ENCODE data around the gene AHCYL2.
"Not testable (repeated sequence)": the region's sequence is repeated elsewhere in the genome, so short reads cannot be mapped to it uniquely, and the experiment has no call there.

Gene AHCYL2

DNA sequence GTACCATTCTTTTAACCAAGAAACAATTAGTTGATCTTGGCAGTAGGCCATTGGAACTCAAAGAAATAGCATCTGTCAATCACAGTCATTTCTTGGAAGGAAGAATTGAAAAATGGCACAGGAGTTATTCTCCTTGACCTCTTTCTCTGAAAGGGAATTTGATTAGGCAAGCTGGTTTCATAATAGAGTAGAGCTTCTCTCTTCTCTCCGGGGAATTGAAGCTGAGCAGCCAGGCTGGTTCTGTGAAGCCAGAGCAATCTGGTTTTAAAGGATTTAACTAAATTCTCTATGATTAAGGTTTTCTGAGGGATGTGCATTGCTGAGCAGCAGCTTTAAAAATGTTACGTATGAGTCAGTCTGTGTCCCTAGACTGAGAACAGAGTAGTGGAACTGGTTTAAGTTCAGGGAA is 70.2 kb downstream of the AHCYL2 start:
- H3K9me2 ChIP-seq (replicated peaks; ENCODE audit: control insufficient read depth, low read length): no peaks in the 10 kb centered on the region
- H3K27ac ChIP-seq (ENCODE audit: low read depth, low read length): no peak overlapping the region
- no peaks in the 10 kb centered on the region for H4K20me1 ChIP-seq (ENCODE audit: control insufficient read depth, insufficient read depth, low read depth, low read length)
- H3K9me3 ChIP-seq (ENCODE audit: control insufficient read depth, insufficient read depth, low read length): no peaks in the 10 kb centered on the region
- TF ChIP-seq EZH2phosphoT487 (IDR thresholded peaks at IDR 0.05; ENCODE audit: borderline replicate concordance, low read length): no peak
- TF ChIP-seq, protein P1, sequence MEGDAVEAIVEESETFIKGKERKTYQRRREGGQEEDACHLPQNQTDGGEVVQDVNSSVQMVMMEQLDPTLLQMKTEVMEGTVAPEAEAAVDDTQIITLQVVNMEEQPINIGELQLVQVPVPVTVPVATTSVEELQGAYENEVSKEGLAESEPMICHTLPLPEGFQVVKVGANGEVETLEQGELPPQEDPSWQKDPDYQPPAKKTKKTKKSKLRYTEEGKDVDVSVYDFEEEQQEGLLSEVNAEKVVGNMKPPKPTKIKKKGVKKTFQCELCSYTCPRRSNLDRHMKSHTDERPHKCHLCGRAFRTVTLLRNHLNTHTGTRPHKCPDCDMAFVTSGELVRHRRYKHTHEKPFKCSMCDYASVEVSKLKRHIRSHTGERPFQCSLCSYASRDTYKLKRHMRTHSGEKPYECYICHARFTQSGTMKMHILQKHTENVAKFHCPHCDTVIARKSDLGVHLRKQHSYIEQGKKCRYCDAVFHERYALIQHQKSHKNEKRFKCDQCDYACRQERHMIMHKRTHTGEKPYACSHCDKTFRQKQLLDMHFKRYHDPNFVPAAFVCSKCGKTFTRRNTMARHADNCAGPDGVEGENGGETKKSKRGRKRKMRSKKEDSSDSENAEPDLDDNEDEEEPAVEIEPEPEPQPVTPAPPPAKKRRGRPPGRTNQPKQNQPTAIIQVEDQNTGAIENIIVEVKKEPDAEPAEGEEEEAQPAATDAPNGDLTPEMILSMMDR (IDR thresholded peaks at IDR 0.05; ENCODE audit: low read depth, low read length, poor library complexity, severe bottlenecking): no peak
- no peak overlapping the region for H3K4me3 ChIP-seq (ENCODE audit: low read length)
- H3K4me2 ChIP-seq (ENCODE audit: low read length): no peak overlapping the region
- H3K79me2 ChIP-seq (ENCODE audit: control insufficient read depth, low read length): no peaks in the 10 kb centered on the region
- H3F3A ChIP-seq (ENCODE audit: control insufficient read depth, insufficient read depth): no peaks in the 10 kb centered on the region; the same call in 1 of the 2 replicates
- H3K27me3 ChIP-seq (ENCODE audit: control insufficient read depth, low read length): no peaks in the 10 kb centered on the region
- no peaks in the 10 kb centered on the region for H3K36me3 ChIP-seq (ENCODE audit: control insufficient read depth, low read length)
- H3K4me1 ChIP-seq (ENCODE audit: control insufficient read depth, low read length): no peaks in the 10 kb centered on the region

DNA sequence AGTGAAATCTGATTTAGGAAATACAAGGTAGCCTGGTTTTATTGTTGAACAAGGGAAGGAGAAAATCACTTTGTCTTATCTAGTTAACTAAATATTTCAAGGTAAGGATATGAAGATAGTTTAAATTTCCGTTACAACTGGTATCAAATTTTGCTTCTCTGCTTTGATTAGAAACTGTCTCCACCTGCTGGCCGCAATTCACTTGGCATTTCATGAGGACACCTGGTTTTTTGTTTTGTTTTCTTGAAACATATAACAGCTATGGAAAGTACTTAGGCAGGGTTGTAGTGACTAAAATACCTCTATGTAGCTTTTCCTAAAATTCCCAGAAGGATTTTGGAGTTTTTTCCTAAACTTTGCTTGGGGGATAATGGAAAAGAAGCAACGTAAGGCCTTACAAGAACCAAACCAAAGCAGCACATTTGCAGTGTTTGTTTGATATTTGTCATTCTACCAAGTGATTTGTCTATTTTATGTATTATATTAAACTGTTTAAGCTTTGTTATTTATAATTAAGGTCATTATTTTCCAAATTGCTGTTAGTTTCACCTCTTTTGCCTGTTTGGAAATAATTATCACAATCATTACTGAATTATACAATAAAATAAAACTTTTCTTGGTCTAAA is 73.6 kb downstream of the AHCYL2 start:
- Histone ChIP-seq H3K4me2 (ENCODE audit: low read length) (no peak overlapping the region), H3F3A (ENCODE audit: control insufficient read depth, insufficient read depth) (no peaks in the 10 kb centered on the region), H3K27me3 (ENCODE audit: control insufficient read depth, low read length) (no peaks in the 10 kb centered on the region), H3K9me2 (replicated peaks; ENCODE audit: control insufficient read depth, low read length) (no peaks in the 10 kb centered on the region), H3K9me3 (ENCODE audit: control insufficient read depth, insufficient read depth, low read length) (no peaks in the 10 kb centered on the region), H3K79me2 (ENCODE audit: control insufficient read depth, low read length) (no peaks in the 10 kb centered on the region), H3K27ac (ENCODE audit: low read depth, low read length) (no peak overlapping the region), H4K20me1 (ENCODE audit: control insufficient read depth, insufficient read depth, low read depth, low read length) (no peaks in the 10 kb centered on the region), H3K4me1 (ENCODE audit: control insufficient read depth, low read length) (no peaks in the 10 kb centered on the region), H3K4me3 (ENCODE audit: low read length) (no peak overlapping the region), H3K36me3 (ENCODE audit: control insufficient read depth, low read length) (no peaks in the 10 kb centered on the region)
- TF ChIP-seq, protein P1 (IDR thresholded peaks at IDR 0.05; ENCODE audit: low read depth, low read length, poor library complexity, severe bottlenecking): peak; percentile 98
- TF ChIP-seq EZH2phosphoT487 (IDR thresholded peaks at IDR 0.05; ENCODE audit: borderline replicate concordance, low read length): no peak

DNA sequence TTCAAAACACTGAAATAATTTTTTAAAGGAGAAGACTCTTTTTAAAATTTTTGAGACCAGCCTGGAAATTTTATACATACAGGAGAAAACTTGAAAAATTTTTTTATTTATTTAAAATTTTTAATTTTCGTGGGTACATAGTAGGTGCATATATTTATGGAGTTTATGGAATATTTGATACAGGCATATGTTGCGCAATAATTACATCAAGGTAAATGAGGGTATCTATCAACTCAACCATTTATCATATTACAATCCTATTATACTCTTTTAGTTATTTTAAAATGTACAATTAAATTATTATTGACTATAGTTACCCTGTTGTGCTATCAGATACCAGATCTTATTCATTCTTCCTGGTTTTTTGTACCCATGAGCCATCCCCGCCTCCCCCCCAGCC is 75.1 kb downstream of the AHCYL2 start:
- Histone ChIP-seq H3K79me2 (ENCODE audit: control insufficient read depth, low read length) (no peaks in the 10 kb centered on the region), H3K4me3 (ENCODE audit: low read length) (no peak overlapping the region), H3K27me3 (ENCODE audit: control insufficient read depth, low read length) (no peaks in the 10 kb centered on the region), H4K20me1 (ENCODE audit: control insufficient read depth, insufficient read depth, low read depth, low read length) (no peaks in the 10 kb centered on the region), H3K9me3 (ENCODE audit: control insufficient read depth, insufficient read depth, low read length) (no peaks in the 10 kb centered on the region), H3K9me2 (replicated peaks; ENCODE audit: control insufficient read depth, low read length) (no peaks in the 10 kb centered on the region), H3K36me3 (ENCODE audit: control insufficient read depth, low read length) (no peaks in the 10 kb centered on the region), H3K4me2 (ENCODE audit: low read length) (no peak overlapping the region), H3K4me1 (ENCODE audit: control insufficient read depth, low read length) (no peaks in the 10 kb centered on the region), H3K27ac (ENCODE audit: low read depth, low read length) (no peak overlapping the region), H3F3A (ENCODE audit: control insufficient read depth, insufficient read depth) (no peaks in the 10 kb centered on the region)
- TF ChIP-seq, protein P1 (IDR thresholded peaks at IDR 0.05; ENCODE audit: low read depth, low read length, poor library complexity, severe bottlenecking): no peak
- no peak for TF ChIP-seq EZH2phosphoT487 (IDR thresholded peaks at IDR 0.05; ENCODE audit: borderline replicate concordance, low read length)

DNA sequence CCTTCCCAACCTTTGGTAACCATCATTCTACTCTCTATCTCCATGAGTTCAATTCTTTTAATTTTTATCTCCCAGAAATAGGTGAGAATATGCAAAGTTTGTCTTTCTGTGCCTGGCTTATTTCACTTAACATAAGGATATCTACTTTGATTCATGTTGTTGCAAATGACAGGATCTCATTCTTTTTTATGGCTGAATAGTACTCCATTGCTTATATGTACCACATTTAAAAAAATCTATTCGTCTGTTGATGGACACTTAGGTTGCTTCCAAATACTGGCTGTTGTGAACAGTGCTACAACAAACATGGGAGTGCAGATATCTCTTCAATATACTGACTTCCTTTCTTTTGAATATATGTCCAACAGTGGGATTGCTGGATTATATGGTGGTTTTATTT is 75.5 kb downstream of the AHCYL2 start:
- H3K9me2 ChIP-seq (replicated peaks; ENCODE audit: control insufficient read depth, low read length); H4K20me1 ChIP-seq (ENCODE audit: control insufficient read depth, insufficient read depth, low read depth, low read length); H3K27ac ChIP-seq (ENCODE audit: low read depth, low read length); H3K4me1 ChIP-seq (ENCODE audit: control insufficient read depth, low read length); H3K79me2 ChIP-seq (ENCODE audit: control insufficient read depth, low read length); H3K36me3 ChIP-seq (ENCODE audit: control insufficient read depth, low read length); H3K27me3 ChIP-seq (ENCODE audit: control insufficient read depth, low read length); H3K9me3 ChIP-seq (ENCODE audit: control insufficient read depth, insufficient read depth, low read length); H3F3A ChIP-seq (ENCODE audit: control insufficient read depth, insufficient read depth); H3K4me2 ChIP-seq (ENCODE audit: low read length); H3K4me3 ChIP-seq (ENCODE audit: low read length): not testable (repeated sequence)
